ENCODE results near the gene R3HDM4.
A peak's percentile ranks its signal among the peaks of the same experiment; 100 is the strongest.
"Not testable (repeated sequence)": the region's sequence is repeated elsewhere in the genome, so short reads cannot be mapped to it uniquely, and the experiment has no call there.

R3HDM4 gene

GRCh38 chr19:913080-913748 lies at the start of gene R3HDM4:
Gene R3HDM4 (minus strand): TSS chr19:913219. CDS start chr19:913157, 62 bp downstream.
- peak; percentile 88 for DNase-seq

GRCh38 chr19:961866-962620 lies 49.0 kb upstream of the R3HDM4 start:
- DNase-seq = no peak

- no peak for DNase-seq
These were observed 47.6 kb upstream of the R3HDM4 start for GRCh38 chr19:960601-960938.

GRCh38 chr19:960020-960419 lies 47.0 kb upstream of the R3HDM4 start:
- no peak for DNase-seq

GRCh38 chr19:958967-959855 lies 46.2 kb upstream of the R3HDM4 start:
- peak; percentile 58 for DNase-seq

GRCh38 chr19:957578-957977 lies 44.6 kb upstream of the R3HDM4 start:
- DNase-seq = not testable (repeated sequence)

- DNase-seq = no peak
These were observed 43.9 kb upstream of the R3HDM4 start for GRCh38 chr19:956766-957440.

- no peak for DNase-seq
These were observed 43.1 kb upstream of the R3HDM4 start for GRCh38 chr19:955803-956765.

- DNase-seq = no peak
These were observed 41.9 kb upstream of the R3HDM4 start for GRCh38 chr19:954672-955494.

- DNase-seq = no peak
These were observed 41.3 kb upstream of the R3HDM4 start for GRCh38 chr19:954272-954671.

- DNase-seq = no peak
These were observed 40.6 kb upstream of the R3HDM4 start for GRCh38 chr19:953445-954271.

- no peak for DNase-seq
These were observed 39.8 kb upstream of the R3HDM4 start for GRCh38 chr19:952680-953444.

- no peak for DNase-seq
These were observed 39.1 kb upstream of the R3HDM4 start for GRCh38 chr19:952049-952679.

- no peak for DNase-seq
These were observed 37.5 kb upstream of the R3HDM4 start for GRCh38 chr19:950352-951066.

- DNase-seq = no peak
These were observed 36.0 kb upstream of the R3HDM4 start for GRCh38 chr19:948842-949496.

GRCh38 chr19:947707-948539 lies 34.9 kb upstream of the R3HDM4 start:
- DNase-seq = no peak

All from activated naive CD4-positive, alpha-beta T cell treated with anti-CD3 and anti-CD28 coated beads, Interleukin-2, amount 50 U/mL, for 16 hours (primary cell).